ENCODE measurements around the gene FUT1.
A peak's percentile ranks its signal among the peaks of the same experiment; 100 is the strongest.
"Not testable (repeated sequence)": the region's sequence is repeated elsewhere in the genome, so short reads cannot be mapped to it uniquely, and the experiment has no call there.

The FUT1 gene

GRCh38 chr19:48720613-48721296 is 31.7 kb downstream of the FUT1 start:
- DNase-seq (ENCODE audit: insufficient read length, low spot score) (peak; percentile 91), FAIRE-seq (no peak)
- TF ChIP-seq POLR2A (IDR thresholded peaks at IDR 0.05; ENCODE audit: low read depth, low read length), result peak; percentile 10; the same call in 1 of the 2 replicates

GRCh38 chr19:48720251-48720612 is 32.2 kb downstream of the FUT1 start:
- no peak for TF ChIP-seq POLR2A (IDR thresholded peaks at IDR 0.05; ENCODE audit: low read depth, low read length)
- FAIRE-seq (no peak), DNase-seq (ENCODE audit: insufficient read length, low spot score) (no peak)

GRCh38 chr19:48719263-48720171 is 32.9 kb downstream of the FUT1 start, which contains the start of gene MAMSTR:
TSS of gene MAMSTR (minus strand) at chr19:48719725. CDS start at chr19:48719031, 694 bp downstream.
- DNase-seq (ENCODE audit: insufficient read length, low spot score), result no peak
- no peak for TF ChIP-seq POLR2A (IDR thresholded peaks at IDR 0.05; ENCODE audit: low read depth, low read length)
- no peak for FAIRE-seq

GRCh38 chr19:48718711-48719231 is 33.7 kb downstream of the FUT1 start:
- DNase-seq (ENCODE audit: insufficient read length, low spot score), result no peak
- no peak for TF ChIP-seq POLR2A (IDR thresholded peaks at IDR 0.05; ENCODE audit: low read depth, low read length)
- no peak for FAIRE-seq

- FAIRE-seq; DNase-seq (ENCODE audit: insufficient read length, low spot score): not testable (repeated sequence)
These were observed 34.3 kb downstream of the FUT1 start for GRCh38 chr19:48718106-48718505.

GRCh38 chr19:48716562-48717291 is 35.7 kb downstream of the FUT1 start:
- no peak for DNase-seq (ENCODE audit: insufficient read length, low spot score)
- FAIRE-seq, result no peak
- TF ChIP-seq POLR2A (IDR thresholded peaks at IDR 0.05; ENCODE audit: low read depth, low read length), result 0 out of 2 replicates have a peak, but pooled peaks have one; percentile 10

- FAIRE-seq (no peak), DNase-seq (ENCODE audit: insufficient read length, low spot score) (no peak)
- TF ChIP-seq POLR2A (IDR thresholded peaks at IDR 0.05; ENCODE audit: low read depth, low read length), result no peak
These were observed 36.7 kb downstream of the FUT1 start for GRCh38 chr19:48715681-48716171.

GRCh38 chr19:48714759-48715675 is 37.4 kb downstream of the FUT1 start:
- no peak for FAIRE-seq
- DNase-seq (ENCODE audit: insufficient read length, low spot score), result no peak
- no peak for TF ChIP-seq POLR2A (IDR thresholded peaks at IDR 0.05; ENCODE audit: low read depth, low read length)

- FAIRE-seq, result peak; percentile 86
- TF ChIP-seq POLR2A (IDR thresholded peaks at IDR 0.05; ENCODE audit: low read depth, low read length), result peak; percentile 44; the same call in 1 of the 2 replicates
- DNase-seq (ENCODE audit: insufficient read length, low spot score), result peak; percentile 93
These were observed 38.3 kb downstream of the FUT1 start for GRCh38 chr19:48713864-48714755.

- no peak for TF ChIP-seq POLR2A (IDR thresholded peaks at IDR 0.05; ENCODE audit: low read depth, low read length)
- no peak for FAIRE-seq
- DNase-seq (ENCODE audit: insufficient read length, low spot score), result no peak
These were observed 39.2 kb downstream of the FUT1 start for GRCh38 chr19:48713041-48713863.

- no peak for FAIRE-seq
- no peak for TF ChIP-seq POLR2A (IDR thresholded peaks at IDR 0.05; ENCODE audit: low read depth, low read length)
These were observed 41.3 kb downstream of the FUT1 start for GRCh38 chr19:48711106-48711662.

More at GRCh38 chr19:48711106-48711662, 41.3 kb downstream of the FUT1 start:
- DNase-seq (ENCODE audit: insufficient read length, low spot score), result no peak

All from H54 (cell line).